ENCODE measurements around the gene SPATA18.

GRCh38 chr4:52017814-52018213, 33.3 kb upstream of the SPATA18 start:
- TF ChIP-seq POLR2A (IDR thresholded peaks at IDR 0.05) (no peak), CTCF (IDR thresholded peaks at IDR 0.05) (no peak)

All from breast epithelium (tissue), 3 donors.